Smooth muscle cell (in vitro differentiated cells): ENCODE results near the gene MACROD2. TPM values are rescaled to one million over a fixed set of nuclear protein-coding genes. Genes with fewer than 3 reads are reported as not detected.

Source experiments
- DNase-seq: peaks from one replicate; lab custom pipeline; 2025; ENCODE audit not compliant: unreplicated experiment; lab: John Stamatoyannopoulos, UW
- H2AFZ ChIP-seq: fragments of 200-600 bp; sonication (generic); 2 replicates; pipeline ENCODE4 v1.6.0; 2016; ENCODE audit warnings: antibody characterized with exemption, low read depth, mild to moderate bottlenecking
- H3F3A ChIP-seq: fragments of 200-600 bp; sonication (generic); 2 replicates; pipeline ENCODE4 v1.6.0; 2017; ENCODE audit warnings: antibody characterized with exemption, low read depth
- H3K27ac ChIP-seq: fragments of 200-600 bp; sonication (generic); 2 replicates; pipeline ENCODE4 v1.5.1; 2016; ENCODE audit warnings: low read depth, mild to moderate bottlenecking
- H3K27me3 ChIP-seq: fragments of 200-600 bp; sonication (generic); 2 replicates; pipeline ENCODE4 v1.6.1; 2016; ENCODE audit warnings: low read depth, mild to moderate bottlenecking
- H3K36me3 ChIP-seq: fragments of 200-600 bp; sonication (generic); 2 replicates; pipeline ENCODE4 v1.5.1; 2016; ENCODE audit warnings: low read depth
- H3K4me1 ChIP-seq: fragments of 200-600 bp; sonication (generic); 2 replicates; pipeline ENCODE4 v1.5.1; 2016; ENCODE audit warnings: low read depth
- H3K4me2 ChIP-seq: fragments of 200-600 bp; sonication (generic); 2 replicates; pipeline ENCODE4 v1.6.0; 2016; ENCODE audit warnings: mild to moderate bottlenecking
- H3K4me3 ChIP-seq: fragments of 200-600 bp; sonication (generic); 2 replicates; pipeline ENCODE4 v1.5.1; 2016; ENCODE audit warnings: mild to moderate bottlenecking
- H3K79me2 ChIP-seq: fragments of 200-600 bp; sonication (generic); 2 replicates; pipeline ENCODE4 v1.6.0; 2016; ENCODE audit warnings: low read depth, mild to moderate bottlenecking
- H3K9ac ChIP-seq: fragments of 200-600 bp; sonication (generic); 2 replicates; pipeline ENCODE4 v1.6.0; 2016; ENCODE audit warnings: low read depth
- H3K9me3 ChIP-seq: fragments of 200-600 bp; sonication (generic); replicated peaks from 2 replicates; pipeline ENCODE4 v1.5.1; 2016; ENCODE audit warnings: low read depth
- H4K20me1 ChIP-seq: fragments of 200-600 bp; sonication (generic); 2 replicates; pipeline ENCODE4 v1.6.0; 2016; ENCODE audit warnings: low read depth
- WGBS: methylation state at CpG from one replicate; pipeline ENCODE4 v1.1.7; 2016; ENCODE audit warnings: low lambda C conversion rate; 5-methylcytosine and 5-hydroxymethylcytosine counted together
- polyA plus RNA-seq: library from polyadenylated mRNA; unstranded; fragments of >200 nt; fragmentation: Nextera tagmentation; extraction: Ambion mirVana; gene quantifications from 2 replicates; pipeline ENCODE4 v1.2.1, GENCODE V29; 2016
- total RNA-seq: library from RNA; depleted of rRNA; stranded (reverse); fragments of >200 nt; gene quantifications from 2 replicates; pipeline ENCODE4 v1.2.3, GENCODE V29; 2014
- TF ChIP-seq, protein P1 (sequence below): fragments of 200-600 bp; sonication (generic); IDR thresholded peaks from 2 replicates; pipeline ENCODE4 v1.5.1; 2017; ENCODE audit warnings: borderline replicate concordance, mild to moderate bottlenecking, antibody characterized with exemption; ENCODE audit not compliant: insufficient read depth, poor library complexity, severe bottlenecking

MACROD2 gene
- total and polyA plus RNA-seq, 2 experiments from 2014 or later: 0.04 to 0.32 TPM

DNA sequence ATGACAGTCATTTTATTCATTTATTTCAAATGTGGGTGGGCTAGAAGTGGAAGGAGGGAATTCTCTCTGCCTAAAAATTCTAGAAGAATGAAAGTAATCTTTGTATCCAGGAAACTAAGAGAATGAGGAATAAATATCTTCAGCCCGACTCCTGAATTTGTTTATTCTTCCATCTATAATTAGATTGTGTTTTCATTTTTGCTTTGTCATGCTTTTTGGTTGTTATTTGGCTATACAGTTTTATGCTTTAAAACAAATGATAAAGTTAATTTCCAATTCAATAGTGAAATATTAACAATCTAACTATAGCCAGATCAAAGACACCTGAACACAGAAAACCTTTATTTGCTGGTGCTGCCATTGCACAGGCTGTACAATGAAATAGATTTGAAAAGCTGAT is 2056.7 kb downstream of the MACROD2 start:
- no peak for DNase-seq
- H3K9me3 ChIP-seq: no peaks in the 10 kb centered on the region
- WGBS: 100% methylated on average over 1 of the region's 1 CpG
- no peak overlapping the region for H3K27ac ChIP-seq
- no peaks in the 10 kb centered on the region for H3F3A ChIP-seq
- no peaks in the 10 kb centered on the region for H4K20me1 ChIP-seq
- H3K79me2 ChIP-seq: no peaks in the 10 kb centered on the region
- no peaks in the 10 kb centered on the region for H3K36me3 ChIP-seq
- H3K4me2 ChIP-seq: no peak overlapping the region
- H3K9ac ChIP-seq: no peak overlapping the region
- TF ChIP-seq, protein P1, sequence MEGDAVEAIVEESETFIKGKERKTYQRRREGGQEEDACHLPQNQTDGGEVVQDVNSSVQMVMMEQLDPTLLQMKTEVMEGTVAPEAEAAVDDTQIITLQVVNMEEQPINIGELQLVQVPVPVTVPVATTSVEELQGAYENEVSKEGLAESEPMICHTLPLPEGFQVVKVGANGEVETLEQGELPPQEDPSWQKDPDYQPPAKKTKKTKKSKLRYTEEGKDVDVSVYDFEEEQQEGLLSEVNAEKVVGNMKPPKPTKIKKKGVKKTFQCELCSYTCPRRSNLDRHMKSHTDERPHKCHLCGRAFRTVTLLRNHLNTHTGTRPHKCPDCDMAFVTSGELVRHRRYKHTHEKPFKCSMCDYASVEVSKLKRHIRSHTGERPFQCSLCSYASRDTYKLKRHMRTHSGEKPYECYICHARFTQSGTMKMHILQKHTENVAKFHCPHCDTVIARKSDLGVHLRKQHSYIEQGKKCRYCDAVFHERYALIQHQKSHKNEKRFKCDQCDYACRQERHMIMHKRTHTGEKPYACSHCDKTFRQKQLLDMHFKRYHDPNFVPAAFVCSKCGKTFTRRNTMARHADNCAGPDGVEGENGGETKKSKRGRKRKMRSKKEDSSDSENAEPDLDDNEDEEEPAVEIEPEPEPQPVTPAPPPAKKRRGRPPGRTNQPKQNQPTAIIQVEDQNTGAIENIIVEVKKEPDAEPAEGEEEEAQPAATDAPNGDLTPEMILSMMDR: no peak
- H2AFZ ChIP-seq: no peak overlapping the region
- peaks cover 14% of the 10 kb centered on the region for H3K4me1 ChIP-seq
- H3K27me3 ChIP-seq: no peaks in the 10 kb centered on the region
- H3K4me3 ChIP-seq: no peak overlapping the region

DNA sequence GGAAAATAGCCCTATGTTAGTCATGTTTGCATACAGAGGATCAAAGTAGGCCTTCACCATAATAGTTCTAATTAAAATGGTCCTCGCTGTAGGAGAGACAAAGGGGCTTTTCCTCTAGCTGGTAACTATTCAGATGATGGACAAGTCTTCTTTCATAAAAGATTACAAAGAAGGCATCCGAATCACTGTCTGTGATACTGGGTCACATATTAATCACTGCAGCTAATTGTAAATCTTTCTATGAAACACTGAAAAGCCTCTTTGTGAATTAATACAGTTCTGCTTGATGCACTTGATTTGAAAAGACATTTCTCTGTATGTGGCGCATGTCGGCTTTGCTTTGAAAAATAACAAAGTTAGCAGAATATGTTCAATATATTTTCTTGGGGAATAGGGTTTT is 2057.1 kb downstream of the MACROD2 start:
- TF ChIP-seq, protein P1: no peak
- Histone ChIP-seq H3K36me3 (no peaks in the 10 kb centered on the region), H4K20me1 (no peaks in the 10 kb centered on the region), H3F3A (no peaks in the 10 kb centered on the region), H2AFZ (no peak overlapping the region), H3K27me3 (no peaks in the 10 kb centered on the region), H3K4me1 (peaks cover 14% of the 10 kb centered on the region), H3K9ac (no peak overlapping the region), H3K4me3 (no peak overlapping the region), H3K79me2 (no peaks in the 10 kb centered on the region), H3K9me3 (no peaks in the 10 kb centered on the region), H3K27ac (no peak overlapping the region), H3K4me2 (no peak overlapping the region)
- 73% methylated on average over 4 of the region's 4 CpGs for WGBS
- no peak for DNase-seq

DNA sequence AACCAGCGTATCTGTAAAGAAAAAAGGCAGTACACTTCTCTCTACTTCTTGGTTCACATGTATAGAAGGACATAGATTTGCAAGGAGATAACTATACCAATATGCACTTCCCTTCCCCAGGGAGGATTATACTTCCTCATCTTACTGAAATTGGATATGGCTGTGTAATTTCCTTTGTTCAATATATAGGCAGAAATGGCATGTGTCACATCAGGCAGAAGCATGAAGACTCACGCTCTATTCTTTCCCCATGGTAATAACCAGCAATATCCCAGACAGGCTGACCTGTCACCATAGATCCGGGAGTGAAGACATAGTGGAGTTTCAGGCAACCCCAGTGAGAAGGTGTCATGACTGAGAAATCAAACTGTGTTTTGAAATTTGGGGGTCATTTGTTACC is 2059.7 kb downstream of the MACROD2 start:
- Histone ChIP-seq H3K4me3 (no peak overlapping the region), H4K20me1 (no peaks in the 10 kb centered on the region), H3K79me2 (no peaks in the 10 kb centered on the region), H3F3A (no peaks in the 10 kb centered on the region), H3K27me3 (no peaks in the 10 kb centered on the region), H3K4me2 (no peak overlapping the region), H3K9ac (no peak overlapping the region), H2AFZ (no peak overlapping the region), H3K9me3 (no peaks in the 10 kb centered on the region), H3K4me1 (peaks cover 4% of the 10 kb centered on the region), H3K36me3 (no peaks in the 10 kb centered on the region), H3K27ac (no peak overlapping the region)
- no peak for DNase-seq
- TF ChIP-seq, protein P1: no peak
- 92% methylated on average over 3 of the region's 3 CpGs for WGBS

DNA sequence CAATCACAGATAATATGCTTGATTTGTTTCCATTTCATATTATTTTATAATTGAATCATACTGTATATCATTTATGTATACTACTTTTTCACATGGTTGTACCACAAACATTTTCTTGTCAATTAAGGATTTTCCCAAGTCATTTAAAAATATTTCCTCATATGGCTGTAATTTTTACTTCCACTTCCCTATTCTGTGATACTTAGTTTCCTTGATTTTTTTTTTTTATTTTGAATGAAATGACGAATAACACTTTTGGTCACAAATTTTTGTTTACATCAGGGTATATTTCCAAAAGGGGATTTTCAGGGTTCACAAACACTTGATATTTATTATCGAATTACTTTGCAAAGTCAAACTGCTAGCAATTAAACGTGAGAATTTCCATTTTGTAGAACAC is 2062.3 kb downstream of the MACROD2 start:
- Histone ChIP-seq H2AFZ (no peak overlapping the region), H3K36me3 (no peaks in the 10 kb centered on the region), H3K4me2 (no peak overlapping the region), H3K27ac (no peak overlapping the region), H3K9ac (no peak overlapping the region), H3K79me2 (no peaks in the 10 kb centered on the region), H3K27me3 (no peaks in the 10 kb centered on the region), H3K9me3 (no peaks in the 10 kb centered on the region), H3K4me3 (no peak overlapping the region), H3F3A (no peaks in the 10 kb centered on the region), H4K20me1 (no peaks in the 10 kb centered on the region), H3K4me1 (no peaks in the 10 kb centered on the region)
- no peak for DNase-seq
- TF ChIP-seq, protein P1: no peak
- 78% methylated on average over 3 of the region's 3 CpGs for WGBS
